A549 (cell line): ENCODE measurements around the gene EXOC2.

Experiments
- BHLHE40 ChIP-seq: IDR thresholded peaks from 2 replicates; pipeline ENCODE4 v1.6.1; 2012; ENCODE audit warnings: low read depth, low read length, inconsistent platforms
- CHD4 ChIP-seq: fragments of 200-600 bp; sonication (generic); IDR thresholded peaks from 2 replicates; pipeline ENCODE4 v1.6.1; 2016; ENCODE audit warnings: antibody characterized with exemption, mild to moderate bottlenecking, borderline replicate concordance
- EP300 ChIP-seq, 2 experiments: fragments of >200 bp; sonication (Bioruptor Twin); formaldehyde crosslinking; IDR thresholded peaks; 2 replicates in 1 of 2; 3 replicates in 1 of 2; pipeline ENCODE4 v1.6.1; 2016 to 2017
- FOSB ChIP-seq: fragments of 250-450 bp; sonication (Bioruptor Pico); IDR thresholded peaks from 2 replicates; pipeline ENCODE4 v1.5.0; 2020; ENCODE audit warnings: mild to moderate bottlenecking, moderate library complexity
- JUN ChIP-seq, 2 experiments: fragments of >200 bp; sonication (Bioruptor Twin); formaldehyde crosslinking; IDR thresholded peaks; 2 replicates in 1 of 2; 3 replicates in 1 of 2; pipeline ENCODE4 v1.6.1; 2016 to 2017
- NFE2L2 ChIP-seq: fragments of 150-350 bp; conservative IDR thresholded peaks from 2 replicates; pipeline ENCODE4 v1.6.1; 2014; ENCODE audit warnings: low read length
- NPAS2 ChIP-seq: fragments of 250-450 bp; sonication (Bioruptor Pico); IDR thresholded peaks from 2 replicates; pipeline ENCODE4 v1.8.0; 2022; ENCODE audit warnings: mild to moderate bottlenecking, moderate library complexity, borderline replicate concordance
- POLR2A ChIP-seq: IDR thresholded peaks from 2 replicates; pipeline ENCODE4 v1.6.1; 2012; ENCODE audit warnings: mild to moderate bottlenecking, low read length
- RAD21 ChIP-seq, 2 experiments: fragments of >200 bp in 1 of 2; sonication (Bioruptor Twin) in 1 of 2; formaldehyde crosslinking in 1 of 2; IDR thresholded peaks in 1 of 2; conservative IDR thresholded peaks in 1 of 2; 2 replicates in 1 of 2; 3 replicates in 1 of 2; pipeline ENCODE4 v1.6.1; 2012 to 2018; ENCODE audit warnings: inconsistent platforms in 1 of 2
- REST ChIP-seq: fragments of 200-600 bp; sonication (generic); IDR thresholded peaks from 2 replicates; pipeline ENCODE4 v1.6.1; 2016; ENCODE audit warnings: antibody characterized with exemption, mild to moderate bottlenecking, moderate library complexity
- TF ChIP-seq, protein P1 (sequence below): fragments of >200 bp; sonication (Bioruptor Twin); formaldehyde crosslinking; IDR thresholded peaks from 3 replicates; pipeline ENCODE4 v1.5.1; 2016

DNA sequence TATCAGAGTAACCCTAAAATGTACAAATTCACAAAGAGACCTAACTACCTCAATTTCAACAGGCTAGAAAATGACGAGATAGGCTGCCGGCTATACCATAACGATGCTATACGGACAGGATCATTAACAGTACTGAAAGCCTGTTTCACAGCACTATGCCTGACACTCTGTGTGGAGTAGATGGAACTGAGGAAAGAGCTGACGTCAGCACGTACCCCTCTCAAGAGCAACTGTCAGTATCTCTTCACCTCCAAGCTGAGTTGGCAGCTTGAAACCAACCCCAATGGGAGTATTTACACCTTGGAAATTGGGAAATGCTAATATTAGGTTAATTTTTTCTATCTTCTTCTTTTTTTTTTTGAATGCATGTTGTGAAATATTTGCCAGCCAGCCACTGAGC is 89.7 kb downstream of the EXOC2 start:
- TF ChIP-seq EP300 (IDR thresholded peaks at IDR 0.05) = no peak
- TF ChIP-seq, protein P1, sequence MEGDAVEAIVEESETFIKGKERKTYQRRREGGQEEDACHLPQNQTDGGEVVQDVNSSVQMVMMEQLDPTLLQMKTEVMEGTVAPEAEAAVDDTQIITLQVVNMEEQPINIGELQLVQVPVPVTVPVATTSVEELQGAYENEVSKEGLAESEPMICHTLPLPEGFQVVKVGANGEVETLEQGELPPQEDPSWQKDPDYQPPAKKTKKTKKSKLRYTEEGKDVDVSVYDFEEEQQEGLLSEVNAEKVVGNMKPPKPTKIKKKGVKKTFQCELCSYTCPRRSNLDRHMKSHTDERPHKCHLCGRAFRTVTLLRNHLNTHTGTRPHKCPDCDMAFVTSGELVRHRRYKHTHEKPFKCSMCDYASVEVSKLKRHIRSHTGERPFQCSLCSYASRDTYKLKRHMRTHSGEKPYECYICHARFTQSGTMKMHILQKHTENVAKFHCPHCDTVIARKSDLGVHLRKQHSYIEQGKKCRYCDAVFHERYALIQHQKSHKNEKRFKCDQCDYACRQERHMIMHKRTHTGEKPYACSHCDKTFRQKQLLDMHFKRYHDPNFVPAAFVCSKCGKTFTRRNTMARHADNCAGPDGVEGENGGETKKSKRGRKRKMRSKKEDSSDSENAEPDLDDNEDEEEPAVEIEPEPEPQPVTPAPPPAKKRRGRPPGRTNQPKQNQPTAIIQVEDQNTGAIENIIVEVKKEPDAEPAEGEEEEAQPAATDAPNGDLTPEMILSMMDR = no peak
- TF ChIP-seq RAD21 (conservative IDR thresholded peaks at IDR 0.05 in 1 of 2, IDR thresholded peaks at IDR 0.05 in 1 of 2) = no peak
- no peak for TF ChIP-seq CHD4
- TF ChIP-seq REST = no peak
- TF ChIP-seq POLR2A = no peak
- TF ChIP-seq FOSB = no peak
- TF ChIP-seq BHLHE40 = no peak
- TF ChIP-seq JUN (IDR thresholded peaks at IDR 0.05) = no peak
- no peak for TF ChIP-seq NPAS2 (CRISPR knock-in tag)
- no peak for TF ChIP-seq NFE2L2
